K562 (cell line): ENCODE measurements around the gene ZNF362. TPM values are rescaled to one million over a fixed set of nuclear protein-coding genes. Genes with fewer than 3 reads are reported as not detected.

Experiments
- CEBPG ChIP-seq, 3 experiments: fragments of 200-800 bp in 1 of 3; sonication (Bioruptor generic) in 1 of 3; sonication (generic) in 1 of 3; formaldehyde crosslinking in 1 of 3; IDR thresholded peaks in 2 of 3; conservative IDR thresholded peaks in 1 of 3; 2 replicates each; pipeline versions ENCODE4 v1.6.1 to v1.8.0; 2016 to 2022; ENCODE audit warnings: missing compliant biosample characterization in 2 of 3, missing genetic modification characterization in 2 of 3, mild to moderate bottlenecking in 1 of 3, missing genetic modification reagents in 1 of 3
- GABPB1 ChIP-seq: sonication (generic); formaldehyde crosslinking; IDR thresholded peaks from 2 replicates; pipeline ENCODE4 v1.8.0; 2022; ENCODE audit warnings: mild to moderate bottlenecking, missing genetic modification reagents
- MEF2D ChIP-seq: conservative IDR thresholded peaks from 2 replicates; pipeline ENCODE4 v1.6.1; 2016; ENCODE audit warnings: low read depth, missing genetic modification characterization, missing compliant biosample characterization
- polyA plus RNA-seq, 8 experiments: library from polyadenylated mRNA; depleted of rRNA in 4 of 8; stranded (reverse) in 5 of 8; unstranded in 3 of 8; fragments of >200 nt; fragmentation: Nextera tagmentation in 2 of 8; fragmentation: Illumina TruSeq in 1 of 8; extraction: Ambion mirVana in 2 of 8; extraction: Trizol in 1 of 8; gene quantifications; 2 replicates each; pipeline versions ENCODE4 v1.2.1 to v1.2.3, GENCODE V29; 2011 to 2014; ENCODE audit warnings: inconsistent platforms in 1 of 8, missing spikeins in 1 of 8
- total RNA-seq, 7 experiments: library from RNA; depleted of rRNA in 6 of 7; stranded (reverse); fragments of >200 nt in 6 of 7; fragmentation: Illumina TruSeq in 2 of 7; extraction: Trizol in 2 of 7; gene quantifications; 2 replicates each; pipeline versions ENCODE4 v1.2.1 to v1.2.3, GENCODE V29; 2011 to 2021; ENCODE audit warnings: low replicate concordance in 1 of 7
- TF ChIP-seq, protein P1 (sequence below): sonication (generic); formaldehyde crosslinking; IDR thresholded peaks from 2 replicates; pipeline ENCODE4 v1.8.0; 2022; ENCODE audit warnings: mild to moderate bottlenecking, missing genetic modification reagents

The ZNF362 gene
- total and polyA plus RNA-seq, 9 of the 15 experiments (the other 6 are each of a cell fraction or from before 2014, with no cell fraction given), result 0.01 to 1.1 (median 0.35) TPM; not detected in 1

DNA sequence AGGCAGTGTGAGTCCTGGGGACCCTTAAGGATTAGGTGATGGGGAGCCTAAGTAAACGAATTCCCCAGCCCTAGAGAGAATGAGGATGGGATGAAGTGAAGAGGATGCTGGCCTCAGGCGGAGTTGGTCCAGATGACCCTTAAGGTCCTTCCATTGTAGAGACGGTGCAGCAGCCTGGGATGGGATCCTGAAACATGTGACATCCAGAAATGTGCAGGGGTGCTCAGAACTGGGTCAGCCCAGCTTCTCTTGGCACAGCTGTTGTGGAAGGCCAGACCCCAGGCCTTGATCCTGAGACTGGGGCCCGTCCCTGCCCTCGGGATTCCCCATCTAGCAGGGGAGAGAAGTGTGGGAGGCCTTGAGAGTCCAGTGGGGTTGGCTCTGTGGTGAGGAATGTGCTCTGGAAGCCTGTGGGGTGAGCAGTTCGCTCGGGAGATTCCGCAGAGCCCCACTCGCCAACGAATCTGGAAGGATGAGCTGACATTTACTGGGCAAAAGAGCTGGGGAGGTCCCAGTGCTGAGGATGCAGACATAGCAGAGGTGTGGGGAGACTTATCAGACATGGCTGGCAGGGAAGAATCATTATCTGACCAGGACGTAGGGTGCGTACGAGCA lies 36.5 kb downstream of the ZNF362 start (continued):
- TF ChIP-seq GABPB1 (CRISPR knock-in tag) (no peak), CEBPG (CRISPR knock-in tag; IDR thresholded peaks at IDR 0.05) (no peak), CEBPG (tag; conservative IDR thresholded peaks at IDR 0.05 in 1 of 2, IDR thresholded peaks at IDR 0.05 in 1 of 2) (no peak), MEF2D (tag) (no peak)
- TF ChIP-seq, protein P1, sequence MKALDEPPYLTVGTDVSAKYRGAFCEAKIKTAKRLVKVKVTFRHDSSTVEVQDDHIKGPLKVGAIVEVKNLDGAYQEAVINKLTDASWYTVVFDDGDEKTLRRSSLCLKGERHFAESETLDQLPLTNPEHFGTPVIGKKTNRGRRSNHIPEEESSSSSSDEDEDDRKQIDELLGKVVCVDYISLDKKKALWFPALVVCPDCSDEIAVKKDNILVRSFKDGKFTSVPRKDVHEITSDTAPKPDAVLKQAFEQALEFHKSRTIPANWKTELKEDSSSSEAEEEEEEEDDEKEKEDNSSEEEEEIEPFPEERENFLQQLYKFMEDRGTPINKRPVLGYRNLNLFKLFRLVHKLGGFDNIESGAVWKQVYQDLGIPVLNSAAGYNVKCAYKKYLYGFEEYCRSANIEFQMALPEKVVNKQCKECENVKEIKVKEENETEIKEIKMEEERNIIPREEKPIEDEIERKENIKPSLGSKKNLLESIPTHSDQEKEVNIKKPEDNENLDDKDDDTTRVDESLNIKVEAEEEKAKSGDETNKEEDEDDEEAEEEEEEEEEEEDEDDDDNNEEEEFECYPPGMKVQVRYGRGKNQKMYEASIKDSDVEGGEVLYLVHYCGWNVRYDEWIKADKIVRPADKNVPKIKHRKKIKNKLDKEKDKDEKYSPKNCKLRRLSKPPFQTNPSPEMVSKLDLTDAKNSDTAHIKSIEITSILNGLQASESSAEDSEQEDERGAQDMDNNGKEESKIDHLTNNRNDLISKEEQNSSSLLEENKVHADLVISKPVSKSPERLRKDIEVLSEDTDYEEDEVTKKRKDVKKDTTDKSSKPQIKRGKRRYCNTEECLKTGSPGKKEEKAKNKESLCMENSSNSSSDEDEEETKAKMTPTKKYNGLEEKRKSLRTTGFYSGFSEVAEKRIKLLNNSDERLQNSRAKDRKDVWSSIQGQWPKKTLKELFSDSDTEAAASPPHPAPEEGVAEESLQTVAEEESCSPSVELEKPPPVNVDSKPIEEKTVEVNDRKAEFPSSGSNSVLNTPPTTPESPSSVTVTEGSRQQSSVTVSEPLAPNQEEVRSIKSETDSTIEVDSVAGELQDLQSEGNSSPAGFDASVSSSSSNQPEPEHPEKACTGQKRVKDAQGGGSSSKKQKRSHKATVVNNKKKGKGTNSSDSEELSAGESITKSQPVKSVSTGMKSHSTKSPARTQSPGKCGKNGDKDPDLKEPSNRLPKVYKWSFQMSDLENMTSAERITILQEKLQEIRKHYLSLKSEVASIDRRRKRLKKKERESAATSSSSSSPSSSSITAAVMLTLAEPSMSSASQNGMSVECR (CRISPR knock-in tag), result no peak
